ENCODE data around the gene MBD3.
"Not testable (repeated sequence)": the region's sequence is repeated elsewhere in the genome, so short reads cannot be mapped to it uniquely, and the experiment has no call there.

The MBD3 gene

DNA sequence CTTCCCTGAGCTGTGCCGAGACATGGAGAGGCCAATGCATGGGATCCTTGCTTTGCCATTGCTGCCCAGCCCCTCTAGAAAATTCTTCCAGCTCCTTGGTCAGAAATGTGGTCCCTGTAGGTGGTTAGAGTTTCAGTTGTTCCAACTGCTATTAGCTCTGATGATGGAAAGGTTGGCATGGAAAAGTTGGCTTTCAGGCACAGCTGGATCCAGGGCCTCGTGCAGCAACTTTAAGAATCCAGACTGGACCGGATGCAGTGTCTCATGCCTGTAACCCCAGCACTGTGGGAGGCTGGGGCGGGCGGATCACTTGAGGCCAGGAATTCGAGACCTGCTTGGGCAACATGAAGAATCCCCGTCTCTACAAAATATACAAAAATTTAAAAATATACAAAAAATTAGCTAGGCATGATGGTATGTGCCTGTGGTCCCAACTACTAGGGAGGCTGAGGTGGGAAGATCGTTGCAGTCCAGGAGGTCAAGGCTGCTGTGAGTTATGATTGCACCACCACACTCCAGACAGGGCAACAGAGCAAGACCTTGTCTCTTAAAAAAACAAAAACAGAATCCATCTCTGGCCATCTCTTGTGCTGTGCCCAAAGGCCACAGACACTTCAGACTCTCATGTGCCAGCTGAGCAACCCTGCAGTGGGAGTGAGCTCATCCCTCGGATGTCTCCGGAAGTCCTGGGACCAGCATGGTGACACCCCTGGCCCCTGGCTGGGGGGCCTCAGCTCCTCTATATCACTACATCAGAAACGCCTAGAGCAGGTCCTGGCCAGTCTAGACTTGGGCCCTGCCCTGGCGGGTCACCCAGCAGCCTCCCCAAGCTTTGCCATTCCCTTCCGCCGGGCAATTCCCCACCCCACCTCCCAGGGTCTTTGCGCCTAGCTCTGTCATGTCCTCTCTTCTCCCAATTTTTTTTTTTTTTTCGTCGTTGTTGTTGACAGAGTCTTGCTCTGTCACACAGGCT lies 41.3 kb downstream of the MBD3 start:
- DNase-seq (ENCODE audit: extremely low read depth in 1 of 2, low read depth in 1 of 2), result no peak

GRCh38 chr19:1549332-1549945 lies 43.2 kb downstream of the MBD3 start:
- no peak for DNase-seq (ENCODE audit: extremely low read depth in 1 of 2, low read depth in 1 of 2)

- no peak for DNase-seq (ENCODE audit: extremely low read depth in 1 of 2, low read depth in 1 of 2)
Observed at GRCh38 chr19:1540365-1540925, 52.2 kb downstream of the MBD3 start.

- DNase-seq (ENCODE audit: extremely low read depth in 1 of 2, low read depth in 1 of 2), result not testable (repeated sequence)
Observed at GRCh38 chr19:1539749-1540148, 52.9 kb downstream of the MBD3 start.

DNA sequence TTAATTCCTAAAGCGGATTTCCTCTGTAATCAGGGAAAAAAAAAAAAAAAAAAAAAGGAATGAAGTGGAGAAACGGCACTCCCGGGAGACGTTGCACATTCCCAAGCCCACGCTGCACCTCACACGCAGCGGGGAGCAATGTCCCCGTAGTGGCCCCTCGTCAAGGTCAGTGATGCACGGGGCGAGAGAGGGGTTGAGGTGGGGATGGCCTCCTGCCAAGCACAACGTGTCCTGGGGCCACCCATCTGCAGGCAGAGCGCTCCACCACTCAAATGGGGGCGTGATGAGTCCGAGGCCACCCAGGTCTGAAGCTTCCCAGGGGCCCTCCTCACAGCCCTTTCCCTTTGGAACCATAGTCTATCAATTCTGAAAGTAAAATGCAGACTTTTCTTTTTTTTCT lies 53.7 kb downstream of the MBD3 start:
- DNase-seq (ENCODE audit: extremely low read depth in 1 of 2, low read depth in 1 of 2), result no peak

- DNase-seq (ENCODE audit: extremely low read depth in 1 of 2, low read depth in 1 of 2), result not testable (repeated sequence)
Observed at GRCh38 chr19:1535699-1536098, 57.0 kb downstream of the MBD3 start.

- no peak for DNase-seq (ENCODE audit: extremely low read depth in 1 of 2, low read depth in 1 of 2)
Observed at GRCh38 chr19:1534972-1535371, 57.7 kb downstream of the MBD3 start.

DNA sequence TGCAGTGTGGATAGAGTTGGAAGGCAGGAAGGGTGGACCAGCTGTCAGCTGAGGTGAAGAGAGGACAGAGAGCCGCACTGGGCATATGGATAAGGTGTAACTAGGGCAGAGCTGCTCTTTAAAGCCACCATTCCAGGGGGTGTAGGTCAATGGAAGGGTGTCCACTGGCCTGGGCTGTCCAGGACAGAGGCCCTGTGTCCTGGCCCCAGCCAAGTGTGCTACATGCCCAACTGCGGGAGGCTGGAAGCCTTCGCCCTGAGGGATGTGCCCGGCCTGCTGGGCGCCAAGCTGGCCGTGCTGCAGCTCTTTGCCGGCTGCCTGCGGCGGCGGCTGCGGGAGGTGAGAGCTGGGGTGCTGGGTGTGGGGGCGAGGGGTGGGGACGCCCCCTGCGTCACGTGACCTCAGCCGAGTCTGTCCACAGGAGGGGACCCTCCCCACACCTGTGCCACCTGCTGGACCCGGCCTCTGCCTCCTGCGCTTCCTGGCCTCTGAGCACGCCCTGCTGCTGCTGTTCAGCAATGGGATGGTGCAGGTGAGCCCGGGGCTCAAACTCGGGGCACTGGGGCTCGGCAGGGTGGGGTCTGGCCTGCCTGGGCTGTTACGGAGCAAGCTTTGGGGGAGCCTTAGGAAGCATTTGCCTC lies 59.0 kb downstream of the MBD3 start:
- no peak for DNase-seq (ENCODE audit: extremely low read depth in 1 of 2, low read depth in 1 of 2)

DNA sequence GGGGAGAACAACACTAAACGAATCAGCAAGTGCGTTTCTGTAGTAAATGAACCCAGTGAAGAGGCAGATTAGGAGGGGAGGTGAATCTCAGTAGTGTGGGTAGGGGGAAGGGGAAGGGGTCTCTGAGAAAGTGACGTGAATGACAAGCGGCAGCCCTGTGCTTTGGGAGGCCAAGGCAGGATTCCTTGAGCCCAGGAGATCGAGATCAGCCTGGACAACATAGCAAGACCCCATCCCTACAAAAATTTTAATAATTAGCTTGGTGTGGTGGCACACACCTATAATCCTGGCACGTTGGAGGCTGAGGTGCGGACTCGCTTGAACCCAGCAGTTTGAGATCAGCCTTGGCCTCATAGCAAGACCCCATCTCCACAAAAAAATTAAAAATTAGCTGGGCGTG lies 60.7 kb downstream of the MBD3 start:
- DNase-seq (ENCODE audit: extremely low read depth in 1 of 2, low read depth in 1 of 2), result no peak

- no peak for DNase-seq (ENCODE audit: extremely low read depth in 1 of 2, low read depth in 1 of 2)
Observed at GRCh38 chr19:1531587-1531986, 61.1 kb downstream of the MBD3 start.

DNA sequence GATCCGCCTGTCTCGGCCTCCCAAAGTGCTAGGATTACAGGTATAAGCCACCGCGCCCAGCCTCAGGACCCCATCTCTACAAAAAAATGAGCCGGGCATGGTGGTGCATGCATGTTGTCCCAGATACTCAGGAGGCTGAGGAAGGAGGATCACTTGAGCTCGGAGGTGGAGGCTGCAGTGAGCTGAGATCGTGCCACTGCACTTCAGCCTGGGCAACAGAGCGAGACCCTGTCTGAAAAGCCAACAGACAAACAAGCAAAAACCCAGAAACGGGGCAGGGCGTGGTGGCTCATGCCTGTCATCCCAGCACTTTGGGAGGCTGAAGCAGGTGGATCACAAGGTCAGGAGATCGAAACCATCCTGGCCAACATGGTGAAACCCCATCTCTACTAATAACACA lies 61.8 kb downstream of the MBD3 start:
- DNase-seq (ENCODE audit: extremely low read depth in 1 of 2, low read depth in 1 of 2), result not testable (repeated sequence)

DNA sequence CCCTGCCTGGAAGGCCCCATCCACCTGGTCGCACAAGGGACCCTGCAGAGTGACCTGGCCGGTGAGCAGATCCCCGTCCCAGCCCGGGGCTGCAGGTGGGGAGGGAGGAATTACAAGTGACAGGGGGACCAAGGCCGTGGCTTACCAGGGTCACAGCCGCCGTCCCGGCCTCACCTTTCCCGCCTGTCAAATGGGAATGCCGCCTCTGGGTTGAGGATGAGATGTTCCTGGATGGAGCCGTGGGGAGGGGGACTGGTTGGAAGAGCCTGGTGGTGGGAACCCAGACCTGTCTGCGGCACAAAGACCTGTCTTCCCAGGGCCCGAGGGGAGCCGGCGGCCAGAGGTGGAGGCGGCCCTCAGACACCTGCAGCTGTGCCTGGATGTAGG lies 63.2 kb downstream of the MBD3 start:
- no peak for DNase-seq (ENCODE audit: extremely low read depth in 1 of 2, low read depth in 1 of 2)

- DNase-seq (ENCODE audit: extremely low read depth in 1 of 2, low read depth in 1 of 2), result no peak
Observed at GRCh38 chr19:1528596-1529429, 63.9 kb downstream of the MBD3 start.

GRCh38 chr19:1527650-1528309 lies 64.9 kb downstream of the MBD3 start:
- no peak for DNase-seq (ENCODE audit: extremely low read depth in 1 of 2, low read depth in 1 of 2)

DNA sequence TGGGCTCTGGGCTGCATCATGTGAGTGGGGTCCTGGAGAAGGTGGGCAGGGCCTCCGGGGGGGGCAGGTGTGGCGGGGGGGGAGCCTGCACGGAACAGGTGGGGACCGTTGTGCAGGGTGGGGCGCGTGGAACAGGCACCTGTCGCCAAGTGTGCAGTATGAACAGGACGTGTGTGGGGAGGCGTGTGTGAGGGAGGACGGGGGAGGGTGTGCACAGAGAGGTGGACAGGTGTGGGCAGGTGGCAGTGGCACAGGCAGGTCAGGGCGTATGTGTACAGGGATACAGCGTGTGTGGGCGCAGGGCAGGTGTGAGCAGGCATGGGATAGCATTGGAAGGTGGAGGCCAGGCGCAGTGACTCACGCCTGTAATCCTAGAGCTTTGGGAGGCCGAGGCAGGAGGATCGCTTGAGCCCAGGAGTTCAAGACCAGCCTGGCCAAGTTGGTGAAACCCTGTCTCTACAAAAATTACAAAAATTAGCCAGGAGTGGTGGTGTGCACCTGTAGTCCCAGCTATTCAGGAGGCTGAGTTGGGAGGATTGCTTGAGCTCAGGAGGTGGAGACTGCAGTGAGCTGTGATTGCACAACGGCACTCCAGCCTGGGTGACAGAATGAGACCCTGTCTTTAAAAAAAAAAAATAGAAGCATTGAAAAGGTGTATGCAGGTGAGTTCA lies 65.6 kb downstream of the MBD3 start:
- no peak for DNase-seq (ENCODE audit: extremely low read depth in 1 of 2, low read depth in 1 of 2)

DNA sequence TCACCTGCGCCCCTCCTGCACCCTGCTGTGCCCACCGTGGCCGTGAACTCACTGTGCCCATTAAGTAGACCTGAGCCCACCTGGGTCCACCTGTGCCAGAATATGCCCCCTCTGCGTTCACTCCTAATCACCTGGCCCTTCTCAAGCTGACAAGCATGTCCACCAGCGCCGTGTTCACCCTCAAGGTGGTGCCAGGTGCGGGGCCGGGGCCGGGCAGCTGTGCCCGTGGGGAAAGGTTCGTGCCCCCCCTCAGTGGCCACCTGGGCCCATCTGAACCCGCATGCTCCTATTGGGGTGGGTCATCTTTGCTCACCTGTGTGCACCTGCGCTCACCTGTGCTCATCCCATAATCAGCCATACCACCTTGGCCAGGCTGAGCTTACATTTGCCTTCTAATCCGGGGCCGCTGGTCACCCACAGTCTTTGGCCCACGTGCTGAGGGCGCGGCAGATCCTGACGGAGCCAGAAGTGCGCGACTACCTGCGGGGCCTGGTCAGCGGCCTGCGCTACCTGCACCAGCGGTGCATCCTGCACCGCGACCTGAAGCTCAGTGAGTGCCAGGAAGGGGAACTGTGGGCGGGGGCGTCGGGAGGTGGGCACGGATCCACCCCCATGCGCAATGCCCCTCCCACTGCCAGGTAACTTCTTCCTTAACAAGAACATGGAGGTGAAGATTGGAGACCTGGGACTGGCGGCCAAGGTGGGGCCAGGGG lies 66.4 kb downstream of the MBD3 start:
- DNase-seq (ENCODE audit: extremely low read depth in 1 of 2, low read depth in 1 of 2), result no peak

GRCh38 chr19:1525343-1525742 lies 67.3 kb downstream of the MBD3 start:
- no peak for DNase-seq (ENCODE audit: extremely low read depth in 1 of 2, low read depth in 1 of 2)

DNA sequence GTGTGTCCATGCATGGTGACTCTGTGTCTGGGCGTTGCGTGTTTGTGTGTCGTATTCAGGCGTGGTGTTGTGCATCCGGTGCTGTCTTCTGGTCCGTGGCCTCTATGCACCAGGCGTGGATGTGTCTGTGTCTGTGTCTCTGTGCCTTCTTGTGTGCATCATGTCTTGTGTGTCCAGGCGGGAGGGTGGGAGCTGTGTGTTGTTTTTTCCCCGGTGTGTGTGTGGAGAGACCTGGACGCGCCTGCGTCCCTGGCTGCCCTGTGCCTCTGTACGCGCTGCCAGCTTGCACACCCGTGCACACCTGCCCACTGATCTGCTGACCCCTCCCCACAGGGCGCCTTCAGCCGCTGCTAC lies 67.7 kb downstream of the MBD3 start:
- no peak for DNase-seq (ENCODE audit: extremely low read depth in 1 of 2, low read depth in 1 of 2)

Data from activated CD8-positive, alpha-beta memory T cell treated with anti-CD3 and anti-CD28 coated beads for 1 hour (primary cell).